HG02678 (cell line): ENCODE results near the gene ZSWIM5.
"Not testable (repeated sequence)": the region's sequence is repeated elsewhere in the genome, so short reads cannot be mapped to it uniquely, and the experiment has no call there.

ENCODE experiments used
- ATAC-seq: cut with Tn5 transposase; IDR thresholded peaks from one replicate; pipeline ENCODE4 v1.9.1; 2021; ENCODE audit warnings: mild to moderate bottlenecking, moderate library complexity; ENCODE audit not compliant: unreplicated experiment

The ZSWIM5 gene

GRCh38 chr1:45205910-45206721, at the start of gene ZSWIM5:
Gene ZSWIM5 (minus strand): TSS chr1:45206605. CDS start chr1:45206350, 255 bp downstream.
- ATAC-seq, result peak; percentile 66

- no peak for ATAC-seq
Measured at GRCh38 chr1:45254490-45254889, 48.1 kb upstream of the ZSWIM5 start.

- ATAC-seq, result no peak
Measured at GRCh38 chr1:45250544-45250943, 44.1 kb upstream of the ZSWIM5 start.

GRCh38 chr1:45248004-45248403, 41.6 kb upstream of the ZSWIM5 start:
- not testable (repeated sequence) for ATAC-seq

- ATAC-seq, result no peak
Measured at GRCh38 chr1:45246760-45247159, 40.4 kb upstream of the ZSWIM5 start.

- not testable (repeated sequence) for ATAC-seq
Measured at GRCh38 chr1:45246359-45246758, 40.0 kb upstream of the ZSWIM5 start.

GRCh38 chr1:45244660-45245059, 38.3 kb upstream of the ZSWIM5 start:
- ATAC-seq, result no peak

GRCh38 chr1:45243476-45244343, 37.3 kb upstream of the ZSWIM5 start:
- ATAC-seq, result no peak

GRCh38 chr1:45238846-45239245, 32.4 kb upstream of the ZSWIM5 start:
- ATAC-seq, result no peak

GRCh38 chr1:45236136-45236535, 29.7 kb upstream of the ZSWIM5 start:
- ATAC-seq, result no peak

- no peak for ATAC-seq
Measured at GRCh38 chr1:45230537-45230936, 24.1 kb upstream of the ZSWIM5 start.

GRCh38 chr1:45225598-45225997, 19.2 kb upstream of the ZSWIM5 start:
- ATAC-seq, result no peak

- not testable (repeated sequence) for ATAC-seq
Measured at GRCh38 chr1:45223710-45224109, 17.3 kb upstream of the ZSWIM5 start.

GRCh38 chr1:45221716-45222115, 15.3 kb upstream of the ZSWIM5 start:
- no peak for ATAC-seq

- no peak for ATAC-seq
Measured at GRCh38 chr1:45216861-45217260, 10.5 kb upstream of the ZSWIM5 start.

- ATAC-seq, result no peak
Measured at GRCh38 chr1:45216200-45216541, 9.8 kb upstream of the ZSWIM5 start.

GRCh38 chr1:45215485-45216199, 9.2 kb upstream of the ZSWIM5 start:
- ATAC-seq, result no peak

- no peak for ATAC-seq
Measured at GRCh38 chr1:45213892-45214291, 7.5 kb upstream of the ZSWIM5 start.

GRCh38 chr1:45211076-45211475, 4.7 kb upstream of the ZSWIM5 start:
- ATAC-seq, result no peak

GRCh38 chr1:45206808-45207623, 611 bp upstream of the ZSWIM5 start:
- ATAC-seq, result no peak
